RPMI7951 (cell line): ENCODE results near the gene MAD1L1. TPM values are rescaled to one million over a fixed set of nuclear protein-coding genes. Genes with fewer than 3 reads are reported as not detected.
"Not testable (repeated sequence)": the region's sequence is repeated elsewhere in the genome, so short reads cannot be mapped to it uniquely, and the experiment has no call there.

Experiments used
- DNase-seq: peaks from one replicate; pipeline ENCODE4 v3.0.0-alpha.2; 2012; ENCODE audit warnings: low read depth
- total RNA-seq: library from RNA; depleted of rRNA; stranded (reverse); fragments of >200 nt; shearing (Covaris generic); gene quantifications from 2 replicates; pipeline ENCODE4 v1.2.3, GENCODE V29; 2014

MAD1L1 gene
- total RNA-seq, 1 experiment from 2014 or later = 133 TPM

DNA sequence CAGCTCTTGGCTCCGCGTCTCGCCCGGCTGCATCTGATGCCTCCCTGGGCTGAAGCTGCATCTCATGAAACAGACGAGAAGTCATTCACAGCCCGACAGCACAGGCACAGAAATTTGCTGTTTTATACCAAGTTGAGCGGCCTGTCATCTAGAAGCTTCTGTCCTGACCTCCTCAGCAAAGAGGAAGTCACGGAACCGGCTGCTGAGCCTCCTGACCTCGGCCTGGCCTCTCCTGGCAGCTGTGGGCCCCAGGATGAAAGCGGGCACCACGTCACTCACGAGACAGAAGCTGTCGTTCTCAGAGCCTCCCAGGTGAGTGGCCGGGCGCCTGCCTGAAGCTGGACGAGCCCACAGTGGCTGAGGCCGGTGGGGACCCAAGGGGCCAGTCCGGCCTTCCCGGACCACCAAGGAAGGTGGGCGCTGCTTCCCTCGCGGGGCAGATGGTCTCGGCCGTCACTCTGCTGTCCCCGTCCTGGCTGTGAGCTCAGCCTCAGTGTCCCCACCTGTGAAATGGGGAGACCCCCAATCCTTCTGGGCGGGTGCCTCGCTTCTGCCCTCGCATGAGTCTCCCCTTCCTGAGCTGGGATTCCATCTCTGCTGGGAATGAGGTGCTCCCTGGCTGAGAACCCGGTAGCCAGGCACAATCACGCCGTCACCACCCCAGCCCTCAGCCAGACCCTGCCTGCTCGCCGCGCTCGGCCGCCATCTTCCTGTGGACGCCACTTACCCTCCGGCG, 391.3 kb downstream of the MAD1L1 start:
- not testable (repeated sequence) for DNase-seq

GRCh38 chr7:1840744-1841143, 392.0 kb downstream of the MAD1L1 start:
- DNase-seq = not testable (repeated sequence)

DNA sequence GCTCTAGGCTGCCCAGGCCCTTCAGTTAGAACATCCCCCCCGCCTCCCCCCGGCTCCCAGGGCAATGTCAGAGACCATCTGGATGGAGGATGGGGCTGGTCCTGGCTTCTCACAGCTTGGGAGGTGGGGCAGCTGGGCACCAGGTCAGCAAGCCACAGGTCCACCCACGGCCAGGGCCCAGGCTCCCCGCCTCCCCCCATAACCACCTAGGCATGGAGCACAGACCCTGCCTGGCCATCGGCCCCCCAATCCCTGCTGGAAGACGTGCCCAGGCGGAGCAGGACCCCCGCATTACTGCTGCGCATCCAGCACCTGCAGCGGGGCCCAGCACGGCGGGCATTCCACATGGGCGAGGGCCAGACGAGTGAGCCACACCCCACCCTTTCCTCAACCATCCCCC, 393.0 kb downstream of the MAD1L1 start:
- DNase-seq = no peak

GRCh38 chr7:1838911-1839531, 393.7 kb downstream of the MAD1L1 start:
- DNase-seq = peak; percentile 80

DNA sequence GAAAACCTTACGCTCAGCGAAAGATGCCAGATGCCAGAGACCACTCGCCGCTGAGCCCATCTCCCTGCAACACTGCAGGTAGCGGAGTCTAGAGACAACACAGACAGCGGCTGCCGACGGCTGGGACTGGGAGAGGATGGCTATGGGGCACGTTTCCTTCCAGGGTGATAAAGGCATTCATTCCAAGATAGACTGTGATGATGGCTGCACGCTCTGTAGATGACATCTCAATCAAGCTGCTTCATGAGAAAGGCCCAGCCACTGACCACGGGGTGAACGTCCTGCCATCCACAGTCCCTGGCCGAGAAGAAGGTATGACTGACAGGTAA, 394.2 kb downstream of the MAD1L1 start:
- DNase-seq = not testable (repeated sequence)

DNA sequence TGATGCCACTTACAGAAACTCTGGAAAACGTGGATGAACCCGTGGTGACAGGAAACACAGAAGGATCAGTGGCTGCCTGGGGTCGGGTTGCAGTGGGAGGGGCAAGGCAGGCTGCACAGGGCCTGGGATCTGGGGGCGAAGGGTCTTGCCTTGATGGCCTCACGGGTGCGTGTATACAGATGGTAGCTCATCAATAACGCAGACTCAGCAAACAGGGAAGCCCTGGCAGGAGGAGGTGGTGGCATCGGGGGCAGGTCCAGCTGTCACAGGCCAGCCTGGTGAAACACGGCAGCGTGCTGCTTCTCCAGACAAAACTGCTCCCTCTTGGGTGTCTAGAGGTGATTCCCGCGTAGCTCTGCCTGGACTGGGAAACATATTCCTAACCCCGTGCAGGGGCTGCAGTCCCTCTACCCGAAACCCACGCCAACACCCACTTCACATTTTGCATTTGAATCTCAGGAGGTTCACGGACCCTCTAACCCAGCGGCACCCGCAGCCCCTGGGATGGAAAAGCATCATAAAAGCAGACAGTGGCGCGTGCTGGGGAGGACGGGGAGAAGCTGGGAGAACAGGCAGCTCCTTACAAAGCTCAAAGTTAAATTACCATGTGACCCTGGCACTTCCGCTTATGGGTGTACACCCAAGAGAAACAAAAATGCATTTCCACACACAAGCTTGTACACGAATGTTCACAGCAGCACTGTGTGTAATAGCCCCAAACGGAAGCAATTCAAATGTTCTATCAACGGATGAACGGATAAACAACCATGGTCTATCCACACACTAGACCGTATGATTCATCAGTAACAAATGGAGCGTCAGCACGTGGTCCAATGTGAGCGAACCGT, 394.8 kb downstream of the MAD1L1 start:
- DNase-seq = peak; percentile 92

DNA sequence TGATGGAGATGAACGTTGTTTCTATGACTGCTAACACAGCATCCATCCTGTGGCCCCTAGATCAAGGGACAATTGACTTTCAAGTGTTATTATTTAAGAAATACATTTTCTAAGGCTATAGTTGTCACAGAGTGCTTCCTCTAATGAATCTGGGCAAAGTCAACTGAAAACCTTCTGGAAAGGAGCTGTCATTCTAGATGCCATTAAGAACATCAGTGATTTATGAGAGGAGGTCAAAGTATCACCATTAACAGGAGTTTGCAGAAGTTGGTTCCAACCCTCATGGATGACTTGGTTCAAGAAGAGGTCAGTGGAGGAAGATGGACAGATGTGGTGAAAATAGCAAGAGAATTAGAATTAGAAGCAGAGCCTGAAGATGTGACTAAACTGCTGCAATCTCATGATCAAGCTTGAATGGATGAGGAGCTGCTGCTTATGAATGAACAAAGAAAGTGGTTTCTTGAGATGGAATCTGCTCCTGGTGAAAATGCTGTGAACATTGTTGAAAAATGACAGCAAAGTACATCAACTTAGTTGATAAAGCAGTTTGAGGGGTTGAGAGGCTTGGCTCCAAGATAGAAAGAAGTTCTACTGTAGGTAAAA, 400.7 kb downstream of the MAD1L1 start:
- DNase-seq = not testable (repeated sequence)

DNA sequence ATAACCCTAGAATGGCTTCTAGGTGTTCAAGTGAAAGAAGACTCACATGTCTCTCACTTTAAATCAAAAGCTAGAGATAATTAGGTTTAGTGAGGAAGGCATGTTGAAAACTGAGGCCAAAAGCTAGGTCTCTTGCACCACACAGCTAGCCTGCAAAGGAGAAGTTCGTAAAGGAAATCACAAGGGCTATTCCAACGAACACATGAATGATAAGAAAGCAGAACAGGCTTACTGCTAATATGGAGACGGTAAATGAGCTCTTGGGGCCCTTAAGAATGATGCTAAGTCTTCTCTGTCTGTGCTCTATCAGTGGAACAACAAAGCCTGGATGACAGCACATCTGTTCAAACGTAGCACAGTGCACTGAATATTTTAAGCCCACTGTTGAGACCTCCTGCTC, 401.3 kb downstream of the MAD1L1 start:
- not testable (repeated sequence) for DNase-seq

- not testable (repeated sequence) for DNase-seq
These were observed 403.1 kb downstream of the MAD1L1 start for GRCh38 chr7:1829668-1830067.

DNA sequence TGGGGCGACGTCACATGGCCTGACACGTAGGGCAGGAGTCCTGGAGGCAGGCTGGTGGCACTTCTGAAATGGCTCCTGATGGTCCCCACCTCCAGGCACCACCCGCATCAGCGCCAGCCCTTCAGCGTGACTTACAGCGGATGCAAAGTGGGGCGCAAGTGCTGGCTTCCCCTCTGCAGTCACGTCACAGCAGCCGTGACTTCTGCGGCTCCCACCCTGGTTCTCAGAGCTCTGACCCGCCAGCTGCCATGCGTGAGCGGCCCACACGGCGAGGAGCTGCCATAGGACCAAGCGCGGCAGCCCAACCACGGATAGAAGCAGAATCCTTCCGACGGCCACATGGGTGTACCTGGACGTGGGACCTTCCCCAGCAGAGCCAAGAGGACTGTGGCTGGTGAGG, 403.6 kb downstream of the MAD1L1 start:
- no peak for DNase-seq

DNA sequence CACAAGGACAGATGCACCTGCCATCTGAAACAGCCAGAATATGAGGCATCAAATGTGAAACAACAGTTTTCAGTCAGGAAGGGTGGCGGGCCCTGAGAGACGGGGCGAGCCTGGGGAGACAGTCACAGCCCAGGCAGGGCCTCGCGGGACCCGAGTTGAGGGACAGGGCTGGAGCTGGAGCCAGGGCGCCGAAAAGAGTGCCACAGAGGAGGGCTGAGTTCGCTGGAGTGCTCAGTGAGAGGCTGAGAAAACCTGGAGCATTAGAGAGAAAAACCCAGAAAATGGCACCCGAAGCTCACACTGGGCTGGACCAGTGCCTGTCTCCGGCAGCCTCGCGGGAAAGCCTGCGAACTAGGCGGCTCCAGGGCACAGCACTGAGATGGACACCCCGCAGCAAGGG, 404.6 kb downstream of the MAD1L1 start:
- not testable (repeated sequence) for DNase-seq

DNA sequence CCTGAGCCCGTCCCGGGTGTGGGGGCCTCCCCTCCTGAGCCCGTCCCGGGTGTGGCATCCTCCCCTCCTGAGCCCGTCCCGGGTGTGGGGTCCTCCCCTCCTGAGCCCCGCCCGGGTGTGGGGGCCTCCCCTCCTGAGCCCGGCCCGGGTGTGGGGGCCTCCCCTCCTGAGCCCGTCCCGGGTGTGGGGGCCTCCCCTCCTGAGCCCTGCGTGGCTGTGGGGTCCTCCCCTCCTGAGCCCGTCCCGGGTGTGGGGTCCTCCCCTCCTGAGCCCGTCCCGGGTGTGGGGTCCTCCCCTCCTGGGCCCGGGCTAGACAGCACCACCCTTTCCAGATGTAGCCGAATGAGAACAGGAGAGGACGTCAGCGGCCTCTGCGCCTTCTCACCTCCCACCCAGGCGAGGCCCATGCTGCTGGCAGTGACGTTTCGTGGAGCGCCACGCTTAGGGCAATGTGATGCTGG, 405.2 kb downstream of the MAD1L1 start:
- DNase-seq = not testable (repeated sequence)

DNA sequence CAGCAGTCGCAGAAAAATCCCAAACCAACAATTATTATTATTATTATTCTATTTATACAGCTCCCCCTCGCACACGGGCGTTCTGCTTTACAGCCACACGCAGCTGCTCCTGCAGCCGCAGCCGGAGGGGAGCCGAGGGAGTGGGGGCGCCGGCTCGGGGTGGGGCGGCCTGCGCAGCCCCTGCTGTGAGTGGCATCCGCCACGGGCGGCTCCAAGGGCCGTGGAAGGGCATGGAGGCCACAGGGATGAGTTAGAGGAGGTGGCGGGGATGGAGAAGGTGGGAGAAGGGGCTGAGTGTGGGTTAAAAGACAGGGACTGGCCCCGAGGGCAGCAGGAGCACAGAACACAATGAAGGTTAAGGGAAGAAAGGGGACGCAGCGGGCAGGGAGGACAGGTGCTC, 405.8 kb downstream of the MAD1L1 start:
- not testable (repeated sequence) for DNase-seq

DNA sequence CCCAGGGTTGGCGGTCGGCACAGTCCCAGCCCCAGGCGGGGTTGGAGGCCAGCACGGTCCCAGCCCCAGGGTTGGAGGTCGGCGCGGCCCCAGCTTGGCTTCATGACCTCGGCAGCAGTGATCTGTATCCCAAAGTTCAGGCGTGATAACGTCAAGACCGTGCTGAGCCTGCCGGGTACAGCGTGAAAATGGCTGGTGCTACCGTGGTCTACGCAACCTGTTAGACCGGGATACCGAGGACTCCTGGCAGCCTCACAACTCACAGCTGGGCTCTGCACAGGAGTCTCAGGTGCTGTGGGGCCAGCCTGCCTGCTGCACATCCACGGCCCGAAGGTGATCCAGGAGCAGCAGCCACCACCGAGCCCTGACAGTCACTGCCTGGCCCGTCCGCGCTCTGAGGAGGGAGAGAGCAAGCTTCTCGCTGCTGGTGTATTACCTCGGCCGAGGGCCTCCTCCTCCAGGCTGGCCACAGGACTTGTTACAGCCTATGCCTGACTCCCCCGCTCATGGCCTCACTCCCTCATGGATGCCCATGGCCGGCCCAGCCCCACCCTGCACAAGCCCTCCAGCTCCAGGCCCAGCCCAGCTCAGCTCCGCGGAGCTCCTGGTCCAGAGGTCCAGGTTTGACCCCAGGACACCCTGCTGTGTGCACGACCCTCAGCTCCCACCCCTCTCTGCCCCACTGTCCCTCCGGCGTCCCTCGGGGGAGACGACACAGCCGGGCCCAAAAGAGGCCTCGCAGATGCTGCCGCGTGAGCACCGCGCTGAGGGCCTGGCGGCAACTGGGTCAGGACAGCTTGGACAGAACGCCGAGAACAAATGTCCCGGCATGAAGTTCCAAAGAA, 406.6 kb downstream of the MAD1L1 start:
- no peak for DNase-seq

- DNase-seq = not testable (repeated sequence)
These were observed 407.2 kb downstream of the MAD1L1 start for GRCh38 chr7:1825647-1825896.

- DNase-seq = not testable (repeated sequence)
These were observed 407.7 kb downstream of the MAD1L1 start for GRCh38 chr7:1824882-1825646.

- DNase-seq = not testable (repeated sequence)
These were observed 408.4 kb downstream of the MAD1L1 start for GRCh38 chr7:1824151-1824881.

DNA sequence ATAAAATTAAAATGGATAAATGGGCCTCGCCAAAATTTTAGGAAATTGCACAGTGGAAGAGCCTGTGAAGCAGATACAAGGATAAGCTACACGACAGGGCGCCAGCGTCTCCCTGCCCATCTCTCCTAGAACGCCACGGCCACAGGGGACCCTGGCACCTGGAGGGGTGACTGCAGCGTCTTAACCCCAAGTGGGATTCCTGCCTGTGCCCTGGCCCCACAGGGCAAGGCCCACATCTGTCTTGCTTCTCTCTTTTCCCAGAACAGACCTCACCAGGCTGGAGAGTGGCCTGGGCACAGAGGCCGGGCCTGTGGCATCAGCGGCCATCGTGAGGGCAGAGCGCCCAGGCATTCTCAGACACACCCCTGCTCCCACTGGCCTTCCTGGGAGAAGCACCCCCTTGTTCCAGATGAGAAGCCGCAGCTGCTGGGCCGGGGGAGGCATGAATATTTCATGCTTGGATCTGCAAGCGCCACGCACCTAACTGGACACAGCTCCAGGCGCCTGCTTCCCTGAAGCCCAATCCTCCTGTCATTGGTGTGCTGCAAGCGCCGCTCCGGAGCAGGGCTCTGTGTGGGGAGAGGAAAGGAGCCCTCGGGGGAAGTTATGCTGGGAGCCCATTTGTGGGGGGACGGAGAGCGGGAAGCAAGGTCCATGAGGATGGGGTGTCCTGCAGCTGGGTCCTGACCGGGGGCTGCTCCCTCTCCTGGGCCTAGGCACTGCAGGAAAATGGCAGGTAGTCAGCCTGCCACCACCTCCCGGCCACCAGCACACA, 409.2 kb downstream of the MAD1L1 start:
- DNase-seq = no peak

DNA sequence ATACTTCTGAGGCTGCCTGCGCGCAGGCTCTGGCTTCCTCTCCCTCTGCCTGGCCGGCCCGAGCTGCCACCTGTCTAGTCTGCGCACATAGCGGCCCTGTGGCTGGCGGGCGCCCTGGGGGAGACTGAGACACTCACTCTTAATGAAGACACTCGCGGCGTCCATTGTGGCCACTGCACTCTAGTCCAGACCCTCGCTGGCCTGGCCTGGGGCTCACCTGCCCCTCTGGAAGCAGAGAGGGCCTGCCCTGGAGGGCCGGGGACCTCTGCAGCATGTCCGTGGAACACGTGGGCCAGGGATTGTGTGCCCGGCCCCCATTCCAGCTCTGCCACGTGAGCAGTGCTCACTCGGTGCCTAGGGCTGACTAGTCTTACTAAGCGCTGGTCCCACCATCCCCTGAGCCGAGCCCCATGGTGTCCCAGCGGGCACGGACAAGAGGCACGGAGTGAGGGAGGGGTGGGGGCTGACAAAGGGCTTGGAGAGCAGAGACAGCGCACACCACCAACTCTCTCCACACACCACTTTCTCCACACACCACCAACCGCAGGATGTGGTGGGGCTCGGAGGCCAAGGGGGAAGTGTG, 413.4 kb downstream of the MAD1L1 start:
- no peak for DNase-seq
